Measurements from ENCODE around the gene KCNK18.

Gene KCNK18

GRCh38 chr10:117197189-117197588, at the start of gene KCNK18:
KCNK18 (plus strand) TSS chr10:117197489; CDS start chr10:117197489, 0 bp downstream.
- no peak for DNase-seq

- no peak for DNase-seq
Measured at GRCh38 chr10:117148284-117148683, 49.0 kb upstream of the KCNK18 start.

GRCh38 chr10:117152668-117153067, 44.6 kb upstream of the KCNK18 start:
- no peak for DNase-seq

GRCh38 chr10:117158297-117158696, 39.0 kb upstream of the KCNK18 start:
- DNase-seq = no peak

GRCh38 chr10:117159390-117159789, 37.9 kb upstream of the KCNK18 start:
- no peak for DNase-seq

GRCh38 chr10:117160567-117160966, 36.7 kb upstream of the KCNK18 start:
- DNase-seq = no peak

GRCh38 chr10:117161386-117162033, 35.8 kb upstream of the KCNK18 start:
- no peak for DNase-seq

GRCh38 chr10:117162093-117163060, 34.9 kb upstream of the KCNK18 start:
- DNase-seq = no peak

GRCh38 chr10:117163061-117163953, 34.0 kb upstream of the KCNK18 start:
- no peak for DNase-seq

GRCh38 chr10:117163954-117164548, 33.2 kb upstream of the KCNK18 start:
- DNase-seq = no peak

- no peak for DNase-seq
Measured at GRCh38 chr10:117164592-117165537, 32.4 kb upstream of the KCNK18 start.

- DNase-seq = no peak
Measured at GRCh38 chr10:117165538-117166417, 31.5 kb upstream of the KCNK18 start.

- no peak for DNase-seq
Measured at GRCh38 chr10:117166418-117167345, 30.6 kb upstream of the KCNK18 start.

GRCh38 chr10:117167346-117167788, 29.9 kb upstream of the KCNK18 start:
- DNase-seq = no peak

- DNase-seq = peak; percentile 69
Measured at GRCh38 chr10:117167789-117168674, 29.3 kb upstream of the KCNK18 start.

- no peak for DNase-seq
Measured at GRCh38 chr10:117168729-117169128, 28.6 kb upstream of the KCNK18 start.

GRCh38 chr10:117169480-117169879, 27.8 kb upstream of the KCNK18 start:
- no peak for DNase-seq

- no peak for DNase-seq
Measured at GRCh38 chr10:117170244-117170643, 27.0 kb upstream of the KCNK18 start.

Data from activated naive CD4-positive, alpha-beta T cell treated with Interleukin-2 at 50 U/mL for 16 hours (primary cell).